HG03457 (cell line): ENCODE measurements around the gene SFN.
A peak's percentile ranks its signal among the peaks of the same experiment; 100 is the strongest.
"Not testable (repeated sequence)": the region's sequence is repeated elsewhere in the genome, so short reads cannot be mapped to it uniquely, and the experiment has no call there.

ENCODE experiments used
- ATAC-seq: cut with Tn5 transposase; IDR thresholded peaks from one replicate; pipeline ENCODE4 v1.9.1; 2021; ENCODE audit warnings: moderate number of reproducible peaks; ENCODE audit not compliant: unreplicated experiment

Gene SFN

GRCh38 chr1:26862781-26863684 is at the start of gene SFN:
Gene SFN, plus strand, starts transcription at chr1:26863149. Its CDS starts 64 bp downstream, at chr1:26863213.
- ATAC-seq, result no peak

- no peak for ATAC-seq
Measured at GRCh38 chr1:26814377-26814776, 48.6 kb upstream of the SFN start.

GRCh38 chr1:26814893-26815292 is 48.1 kb upstream of the SFN start:
- no peak for ATAC-seq

GRCh38 chr1:26820784-26821269 is 42.1 kb upstream of the SFN start:
- no peak for ATAC-seq

- ATAC-seq, result no peak
Measured at GRCh38 chr1:26822737-26823395, 40.1 kb upstream of the SFN start.

GRCh38 chr1:26824731-26825130 is 38.2 kb upstream of the SFN start:
- no peak for ATAC-seq

GRCh38 chr1:26826261-26827105 is 36.5 kb upstream of the SFN start, which contains the start of gene ZDHHC18:
Gene ZDHHC18, plus strand, starts transcription at chr1:26826688. Its CDS starts 117 bp downstream, at chr1:26826805.
- ATAC-seq, result peak; percentile 52

GRCh38 chr1:26827106-26827604 is 35.8 kb upstream of the SFN start:
- no peak for ATAC-seq

- ATAC-seq, result no peak
Measured at GRCh38 chr1:26827663-26828062, 35.3 kb upstream of the SFN start.

- no peak for ATAC-seq
Measured at GRCh38 chr1:26828411-26828991, 34.4 kb upstream of the SFN start.

- ATAC-seq, result no peak
Measured at GRCh38 chr1:26829184-26829911, 33.6 kb upstream of the SFN start.

GRCh38 chr1:26831059-26831458 is 31.9 kb upstream of the SFN start:
- no peak for ATAC-seq

GRCh38 chr1:26831546-26832248 is 31.3 kb upstream of the SFN start:
- no peak for ATAC-seq

- ATAC-seq, result no peak
Measured at GRCh38 chr1:26832249-26832960, 30.5 kb upstream of the SFN start.

GRCh38 chr1:26833432-26834405 is 29.2 kb upstream of the SFN start:
- peak; percentile 60 for ATAC-seq

GRCh38 chr1:26837665-26838064 is 25.3 kb upstream of the SFN start:
- not testable (repeated sequence) for ATAC-seq
